OCI-LY7 (cell line): ENCODE data around the gene ARID5B.

ENCODE experiments used
- CTCF ChIP-seq: fragments of 200-600 bp; sonication (generic); conservative IDR thresholded peaks from 2 replicates; pipeline ENCODE4 v1.5.1; 2014; ENCODE audit warnings: mild to moderate bottlenecking, antibody characterized with exemption, low read length, moderate library complexity, mixed read lengths
- EZH2phosphoT487 ChIP-seq: fragments of 200-600 bp; sonication (generic); IDR thresholded peaks from 2 replicates; pipeline ENCODE4 v1.6.1; 2018; ENCODE audit warnings: low read depth, borderline replicate concordance, mild to moderate bottlenecking, mixed run types, antibody characterized with exemption, low read length, moderate library complexity, mixed read lengths

DNA sequence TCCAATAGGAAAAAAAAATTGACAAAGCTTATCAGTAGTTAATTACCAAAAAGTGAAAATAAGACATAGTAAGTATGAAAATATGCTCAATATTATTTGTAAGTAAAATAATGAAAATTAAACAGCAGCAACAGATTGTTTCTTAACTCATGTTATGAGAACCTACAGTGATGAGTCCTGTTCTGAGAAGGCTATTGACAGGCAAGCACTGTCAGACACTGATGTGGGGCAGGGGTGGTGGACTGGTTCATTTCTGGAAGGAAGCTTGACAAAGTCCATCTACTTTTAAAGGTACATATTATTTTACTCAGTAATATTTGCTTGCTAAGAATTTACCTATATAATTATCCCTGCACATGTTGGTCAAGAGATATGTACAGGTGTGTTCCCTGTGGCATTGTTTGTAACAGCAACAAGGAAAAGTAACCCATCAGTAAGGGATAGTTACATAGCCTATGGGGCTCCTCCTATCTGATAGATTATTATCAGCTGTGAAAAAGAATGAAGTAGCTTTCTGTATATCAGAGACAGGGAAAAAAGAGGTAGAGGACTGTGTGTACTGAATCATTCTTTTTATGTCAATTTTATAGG is 205.5 kb downstream of the ARID5B start:
- TF ChIP-seq CTCF (no peak), EZH2phosphoT487 (no peak)
